Measurements from ENCODE around the gene FIBP.

The FIBP gene

DNA sequence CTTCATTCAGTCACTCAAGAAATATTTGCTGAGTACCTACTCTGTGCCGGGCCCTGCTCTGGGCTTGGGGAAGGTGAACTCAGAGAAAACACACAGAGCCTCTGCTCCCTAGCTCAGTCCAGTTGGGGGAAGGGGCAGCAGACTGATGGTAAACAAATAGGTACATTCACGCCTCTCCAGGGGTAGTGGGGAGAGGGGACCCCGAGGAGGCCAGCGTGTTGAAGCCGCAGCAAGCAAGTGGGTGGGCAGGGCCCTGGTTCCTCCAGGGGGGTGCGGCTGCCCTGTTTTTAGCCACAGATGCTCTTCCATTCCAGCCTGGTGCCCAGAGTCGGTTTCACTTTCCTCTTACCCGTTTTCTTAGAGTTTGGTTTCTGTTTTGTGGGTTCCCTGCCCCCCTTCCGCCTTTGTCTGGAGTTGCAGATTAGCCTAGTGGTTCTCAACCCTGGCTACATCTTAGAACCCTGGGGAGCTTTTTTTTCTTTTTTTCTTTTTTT lies 39.7 kb upstream of the FIBP start:
- no peak for DNase-seq (ENCODE audit: low read depth)
- TF ChIP-seq, protein P1, sequence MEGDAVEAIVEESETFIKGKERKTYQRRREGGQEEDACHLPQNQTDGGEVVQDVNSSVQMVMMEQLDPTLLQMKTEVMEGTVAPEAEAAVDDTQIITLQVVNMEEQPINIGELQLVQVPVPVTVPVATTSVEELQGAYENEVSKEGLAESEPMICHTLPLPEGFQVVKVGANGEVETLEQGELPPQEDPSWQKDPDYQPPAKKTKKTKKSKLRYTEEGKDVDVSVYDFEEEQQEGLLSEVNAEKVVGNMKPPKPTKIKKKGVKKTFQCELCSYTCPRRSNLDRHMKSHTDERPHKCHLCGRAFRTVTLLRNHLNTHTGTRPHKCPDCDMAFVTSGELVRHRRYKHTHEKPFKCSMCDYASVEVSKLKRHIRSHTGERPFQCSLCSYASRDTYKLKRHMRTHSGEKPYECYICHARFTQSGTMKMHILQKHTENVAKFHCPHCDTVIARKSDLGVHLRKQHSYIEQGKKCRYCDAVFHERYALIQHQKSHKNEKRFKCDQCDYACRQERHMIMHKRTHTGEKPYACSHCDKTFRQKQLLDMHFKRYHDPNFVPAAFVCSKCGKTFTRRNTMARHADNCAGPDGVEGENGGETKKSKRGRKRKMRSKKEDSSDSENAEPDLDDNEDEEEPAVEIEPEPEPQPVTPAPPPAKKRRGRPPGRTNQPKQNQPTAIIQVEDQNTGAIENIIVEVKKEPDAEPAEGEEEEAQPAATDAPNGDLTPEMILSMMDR (conservative IDR thresholded peaks at IDR 0.05; ENCODE audit: control insufficient read depth, insufficient read depth, low read depth, low read length) = no peak

DNA sequence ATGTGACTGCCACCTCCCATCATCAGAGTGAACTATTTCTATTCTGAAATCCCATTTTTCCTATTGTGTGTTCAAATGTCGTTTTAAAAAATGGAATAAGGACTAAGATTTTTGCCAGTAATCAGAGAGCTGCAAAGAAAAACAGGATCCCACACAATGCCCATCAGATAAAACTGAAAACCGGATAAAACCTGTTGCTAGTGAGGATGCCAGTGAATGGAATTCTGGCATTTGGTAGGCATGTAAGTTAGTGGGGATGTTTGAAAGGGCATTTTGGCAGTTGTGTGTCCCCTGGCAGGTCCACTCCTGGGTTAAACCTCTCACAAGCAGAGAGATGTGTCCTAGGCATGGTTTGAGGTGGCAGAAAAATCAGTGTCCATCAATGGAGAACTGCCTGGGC lies 37.1 kb upstream of the FIBP start:
- no peak for DNase-seq (ENCODE audit: low read depth)
- H3K4me3 ChIP-seq (ENCODE audit: control insufficient read depth, low read depth, low read length) = no peak overlapping the region
- TF ChIP-seq, protein P1 (conservative IDR thresholded peaks at IDR 0.05; ENCODE audit: control insufficient read depth, insufficient read depth, low read depth, low read length) = no peak

More for the DNA sequence above, 39.7 kb upstream of the FIBP start:
- H3K4me3 ChIP-seq (ENCODE audit: control insufficient read depth, low read depth, low read length) = no peak overlapping the region

DNA sequence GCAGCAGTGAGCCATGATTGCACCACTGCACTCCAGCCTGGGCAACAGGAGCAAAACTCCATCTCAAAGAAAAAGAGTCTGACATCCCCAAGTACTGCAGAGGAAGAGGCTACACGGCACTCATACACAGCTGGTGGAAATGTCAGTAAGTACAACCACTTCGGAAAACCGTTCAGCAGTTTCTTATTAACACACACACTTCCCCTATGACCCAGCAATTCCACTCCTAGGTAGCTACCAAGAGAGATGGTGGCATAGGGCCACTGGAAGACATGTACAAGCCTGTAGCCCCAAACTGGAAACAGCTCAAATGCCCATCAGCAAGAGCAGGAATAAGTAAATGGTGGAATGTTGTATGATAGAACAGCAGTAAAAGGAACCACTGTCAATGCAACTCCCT lies 34.3 kb upstream of the FIBP start:
- no peak for DNase-seq (ENCODE audit: low read depth)
- no peak overlapping the region for H3K4me3 ChIP-seq (ENCODE audit: control insufficient read depth, low read depth, low read length)
- TF ChIP-seq, protein P1 (conservative IDR thresholded peaks at IDR 0.05; ENCODE audit: control insufficient read depth, insufficient read depth, low read depth, low read length) = no peak

DNA sequence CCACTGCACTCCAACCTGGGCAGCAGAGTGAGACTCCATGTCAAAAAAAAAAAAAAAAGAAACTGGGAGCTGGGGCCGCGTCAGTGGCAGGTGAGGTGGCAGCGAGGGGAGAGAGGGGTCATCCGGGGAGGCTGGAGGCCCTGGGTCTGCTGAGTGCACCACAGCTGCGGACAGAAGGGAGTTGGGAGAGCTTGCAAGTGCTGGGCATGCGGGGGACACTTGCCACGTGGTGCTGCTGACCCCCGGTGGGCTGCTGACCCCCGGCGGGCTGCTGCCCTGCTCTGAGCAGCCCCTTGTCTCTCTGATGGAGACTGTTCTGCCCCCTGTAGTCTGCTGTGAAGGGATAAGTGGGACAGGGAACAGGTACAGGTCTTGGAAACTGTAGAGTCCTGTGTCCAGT lies 33.6 kb upstream of the FIBP start:
- no peak for DNase-seq (ENCODE audit: low read depth)
- H3K4me3 ChIP-seq (ENCODE audit: control insufficient read depth, low read depth, low read length) = no peak overlapping the region
- TF ChIP-seq, protein P1 (conservative IDR thresholded peaks at IDR 0.05; ENCODE audit: control insufficient read depth, insufficient read depth, low read depth, low read length) = no peak

DNA sequence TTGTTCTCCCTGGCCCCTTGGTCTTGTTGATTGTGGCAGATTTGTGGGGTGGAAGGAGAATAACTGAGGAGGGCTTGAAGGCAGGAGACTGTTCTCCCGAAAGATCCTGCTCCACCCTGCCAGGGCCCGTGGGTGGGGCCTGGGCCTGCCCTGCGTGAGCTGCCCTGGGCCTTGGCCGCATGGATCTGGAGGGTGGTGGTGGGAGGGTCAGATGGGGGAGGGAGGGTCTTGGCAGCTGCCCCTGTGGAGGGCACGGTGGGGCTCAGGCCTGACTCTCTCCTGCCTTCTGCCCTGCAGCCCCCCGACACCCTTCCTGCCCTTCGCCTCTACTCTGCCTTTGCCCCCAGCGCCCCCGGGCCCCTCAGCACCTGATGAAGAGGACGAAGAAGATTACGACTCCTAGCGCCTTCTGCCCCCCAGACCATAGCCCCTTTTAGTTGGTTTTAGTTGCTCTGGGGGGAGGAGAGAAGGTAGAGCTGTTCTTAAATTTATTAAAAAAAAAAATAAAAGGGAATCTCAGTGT lies 32.8 kb upstream of the FIBP start:
- no peak for DNase-seq (ENCODE audit: low read depth)
- H3K4me3 ChIP-seq (ENCODE audit: control insufficient read depth, low read depth, low read length) = peak overlapping the region; percentile 74
- TF ChIP-seq, protein P1 (conservative IDR thresholded peaks at IDR 0.05; ENCODE audit: control insufficient read depth, insufficient read depth, low read depth, low read length) = no peak

DNA sequence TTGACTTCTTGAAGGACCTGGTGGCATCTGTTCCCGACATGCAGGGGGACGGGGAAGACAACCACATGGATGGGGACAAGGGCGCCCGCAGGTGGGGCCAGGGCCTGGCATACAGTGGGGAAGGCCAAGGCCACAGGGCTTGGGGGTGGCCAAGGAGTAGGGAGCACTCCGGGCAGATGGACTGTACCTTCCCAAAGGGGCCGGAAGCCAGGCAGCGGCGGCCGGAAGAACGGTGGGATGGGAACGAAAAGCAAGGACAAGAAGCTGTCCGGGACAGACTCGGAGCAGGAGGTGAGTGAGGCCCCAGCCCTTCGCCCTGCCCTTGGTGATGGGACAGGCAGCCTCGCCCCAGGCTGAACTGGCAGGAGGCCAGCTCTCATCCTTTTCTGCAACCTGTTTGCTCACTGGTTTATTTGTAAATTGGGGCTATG lies 32.1 kb upstream of the FIBP start:
- no peak for DNase-seq (ENCODE audit: low read depth)
- H3K4me3 ChIP-seq (ENCODE audit: control insufficient read depth, low read depth, low read length) = peak overlapping the region; percentile 74
- TF ChIP-seq, protein P1 (conservative IDR thresholded peaks at IDR 0.05; ENCODE audit: control insufficient read depth, insufficient read depth, low read depth, low read length) = no peak

Data from fibroblast of mammary gland (primary cell).